HG03064 (cell line): ENCODE data around the gene ERCC8.
"Not testable (repeated sequence)": the region's sequence is repeated elsewhere in the genome, so short reads cannot be mapped to it uniquely, and the experiment has no call there.

Source experiments
- ATAC-seq: cut with Tn5 transposase; IDR thresholded peaks from one replicate; pipeline ENCODE4 v1.9.1; 2021; ENCODE audit warnings: low read depth; ENCODE audit not compliant: unreplicated experiment

The ERCC8 gene, protein sequence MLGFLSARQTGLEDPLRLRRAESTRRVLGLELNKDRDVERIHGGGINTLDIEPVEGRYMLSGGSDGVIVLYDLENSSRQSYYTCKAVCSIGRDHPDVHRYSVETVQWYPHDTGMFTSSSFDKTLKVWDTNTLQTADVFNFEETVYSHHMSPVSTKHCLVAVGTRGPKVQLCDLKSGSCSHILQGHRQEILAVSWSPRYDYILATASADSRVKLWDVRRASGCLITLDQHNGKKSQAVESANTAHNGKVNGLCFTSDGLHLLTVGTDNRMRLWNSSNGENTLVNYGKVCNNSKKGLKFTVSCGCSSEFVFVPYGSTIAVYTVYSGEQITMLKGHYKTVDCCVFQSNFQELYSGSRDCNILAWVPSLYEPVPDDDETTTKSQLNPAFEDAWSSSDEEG

DNA sequence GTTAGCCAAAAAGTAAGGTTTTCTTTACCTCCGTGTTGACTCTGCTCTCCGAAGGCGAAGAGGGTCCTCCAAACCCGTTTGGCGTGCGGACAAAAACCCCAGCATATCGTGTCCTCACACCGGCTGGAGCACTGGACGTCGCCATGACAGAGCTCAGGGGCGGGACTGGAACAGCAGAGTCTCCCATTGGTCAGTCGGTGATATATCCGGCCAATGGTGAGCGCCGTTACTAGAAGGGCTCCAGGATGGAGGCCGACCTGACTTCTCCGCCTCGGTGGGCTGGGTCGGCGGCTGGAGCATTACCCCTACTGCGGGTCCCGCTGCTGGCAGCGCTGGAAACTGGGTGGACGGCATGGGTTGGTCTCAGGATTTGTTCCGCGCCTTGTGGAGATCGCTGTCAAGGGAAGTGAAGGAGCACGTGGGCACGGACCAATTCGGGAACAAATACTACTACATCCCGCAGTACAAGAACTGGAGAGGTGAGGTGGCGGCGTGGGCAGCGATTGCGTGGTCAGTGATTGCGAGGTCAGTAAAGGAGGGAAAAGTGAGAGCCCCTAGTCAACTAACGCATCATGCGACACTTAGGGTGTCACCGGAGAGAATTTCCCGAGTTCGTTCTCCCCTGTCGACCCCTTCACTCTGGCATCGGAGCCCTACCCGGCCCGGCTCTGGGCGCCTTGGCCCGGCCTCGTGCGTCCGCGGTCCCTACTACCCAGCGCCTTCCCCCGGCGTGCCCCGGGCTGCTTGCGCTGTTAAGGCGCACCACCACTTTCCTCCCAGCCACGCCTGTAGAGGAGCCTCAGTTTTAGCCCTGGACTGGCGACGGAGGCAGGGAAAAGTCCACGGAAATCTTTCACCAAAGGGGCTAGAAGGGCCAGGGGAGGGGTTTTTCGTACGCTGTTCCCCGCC, at the start of gene ERCC8, which contains the start of gene NDUFAF2:
ERCC8 (minus strand) TSS at position 167 of the 909 bp plus-strand sequence; CDS start at position 105, 62 bp downstream.
NDUFAF2 (plus strand) TSS at position 302 of the 909 bp plus-strand sequence; CDS start at position 353, 51 bp downstream.
- ATAC-seq = peak; percentile 99

- ATAC-seq = no peak
These were observed 49.2 kb upstream of the ERCC8 start for GRCh38 chr5:60993875-60994571.

DNA sequence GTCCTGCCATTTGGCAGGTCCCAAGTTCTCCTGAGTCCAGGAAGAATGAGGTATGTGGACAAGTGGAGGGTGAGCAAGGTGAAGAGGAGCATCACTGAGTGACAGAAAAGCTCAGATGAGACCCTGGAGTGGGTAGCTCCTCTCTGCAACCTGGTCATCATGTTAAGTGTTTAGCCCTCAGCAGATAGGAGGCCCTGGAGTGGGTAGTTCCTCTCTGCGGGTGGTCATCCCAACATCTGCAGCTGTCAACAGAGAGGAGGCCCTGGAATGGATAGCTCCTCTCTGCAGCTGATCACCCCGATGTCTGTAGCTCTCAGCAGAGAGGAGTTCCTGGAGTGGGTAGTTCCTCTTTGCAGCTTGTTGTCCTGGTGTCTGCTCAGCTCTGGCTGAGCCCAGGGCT, 48.6 kb upstream of the ERCC8 start:
- ATAC-seq = no peak

DNA sequence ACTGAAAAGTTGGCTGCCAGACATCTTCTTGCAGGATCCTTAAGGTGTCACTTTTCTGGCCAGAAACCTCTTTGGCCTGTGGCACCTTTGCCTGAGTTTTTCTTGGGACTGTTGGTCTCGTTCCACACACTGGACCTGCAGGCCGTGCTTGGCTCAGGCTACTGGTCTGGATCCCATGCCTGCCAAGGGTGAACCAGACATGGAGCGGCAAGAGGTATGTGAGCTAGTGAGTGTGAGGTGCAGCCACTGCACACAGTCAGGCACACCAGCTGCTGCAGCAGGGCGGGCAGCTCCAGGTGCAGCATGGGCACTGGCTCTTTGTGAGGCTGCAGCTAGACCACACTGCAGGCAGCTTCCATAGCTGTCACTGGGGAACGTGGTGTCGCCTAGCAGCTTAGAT, 48.0 kb upstream of the ERCC8 start:
- ATAC-seq = no peak

GRCh38 chr5:60989790-60990189, 44.9 kb upstream of the ERCC8 start:
- ATAC-seq = no peak

DNA sequence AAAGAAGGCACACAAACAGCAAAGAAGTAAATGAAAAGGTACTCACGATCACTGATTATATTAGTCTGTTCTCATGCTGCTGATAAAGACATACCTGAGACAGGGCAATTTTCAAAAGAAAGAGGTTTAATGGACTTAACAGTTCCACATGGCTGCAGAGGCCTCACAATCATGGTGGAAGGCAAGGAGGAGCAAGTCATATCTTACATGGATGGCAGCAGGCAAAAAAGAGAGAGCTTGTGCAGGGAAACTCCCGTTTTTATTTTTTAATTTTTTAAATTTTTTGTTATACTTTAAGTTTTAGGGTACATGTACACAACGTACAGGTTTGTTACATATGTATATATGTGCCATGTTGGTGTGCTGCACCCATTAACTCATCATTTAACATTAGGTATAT, 37.3 kb upstream of the ERCC8 start:
- ATAC-seq = not testable (repeated sequence)

GRCh38 chr5:60980511-60980910, 35.6 kb upstream of the ERCC8 start:
- ATAC-seq = no peak

DNA sequence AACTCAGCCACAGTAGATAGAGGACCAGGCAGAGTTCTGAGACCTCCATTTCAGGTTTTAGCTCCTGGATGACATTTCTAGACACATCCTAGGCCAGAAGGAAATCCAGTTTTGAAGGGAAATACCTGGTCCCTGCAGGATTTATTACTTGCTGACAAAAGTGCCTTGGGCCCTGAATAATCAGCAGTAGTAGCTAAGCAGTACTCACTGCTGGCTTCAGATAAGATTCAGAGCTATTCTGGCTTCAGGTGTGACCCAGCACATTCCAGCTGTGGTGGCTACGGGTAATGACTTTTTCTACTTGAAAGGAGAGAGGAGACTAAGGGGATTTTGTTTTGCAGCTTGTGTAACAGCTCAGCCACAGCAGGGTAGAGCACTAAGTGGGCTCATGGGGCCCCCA, 34.1 kb upstream of the ERCC8 start:
- ATAC-seq = no peak

GRCh38 chr5:60977956-60978737, 33.3 kb upstream of the ERCC8 start:
- ATAC-seq = no peak

GRCh38 chr5:60972231-60972630, 27.4 kb upstream of the ERCC8 start:
- ATAC-seq = no peak

DNA sequence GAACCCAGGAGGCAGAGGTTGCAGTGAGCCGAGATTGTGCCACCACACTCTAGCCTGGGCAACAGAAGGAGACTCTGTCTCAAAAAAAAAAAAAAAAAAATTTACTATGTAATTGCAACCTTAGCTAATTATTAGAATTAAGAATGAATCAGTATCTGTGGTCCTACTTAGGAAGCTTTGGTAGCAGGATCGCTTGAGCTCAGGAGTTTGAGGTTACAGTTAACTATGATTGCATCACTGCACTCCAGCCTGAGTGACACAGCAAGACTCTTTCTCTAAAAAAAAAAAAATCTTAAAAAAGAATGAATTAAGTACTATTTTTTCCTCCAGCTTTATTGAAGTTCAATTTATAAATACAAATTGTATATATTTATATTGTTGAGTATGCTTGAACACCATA, 16.8 kb upstream of the ERCC8 start:
- no peak for ATAC-seq

DNA sequence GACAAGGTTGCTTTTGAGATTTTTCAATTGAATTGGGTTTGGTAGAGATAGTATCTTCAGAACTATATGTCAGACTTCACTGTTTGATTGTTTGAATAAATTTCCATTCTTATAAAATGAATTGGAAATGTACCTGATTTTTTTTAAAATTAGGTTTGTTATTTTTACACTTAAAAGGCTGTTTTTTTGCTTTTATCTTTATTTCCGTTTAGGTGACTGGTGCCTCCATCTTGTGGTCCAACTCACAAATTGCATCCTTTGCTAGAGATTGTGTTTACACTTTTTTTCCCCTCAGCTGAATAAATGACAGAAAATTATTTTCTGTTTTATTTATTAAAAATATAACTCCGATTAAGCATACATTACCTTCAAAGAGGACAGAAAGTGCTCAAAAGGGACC, 15.7 kb upstream of the ERCC8 start:
- no peak for ATAC-seq

- ATAC-seq = no peak
These were observed 14.3 kb upstream of the ERCC8 start for GRCh38 chr5:60959156-60959555.

GRCh38 chr5:60958712-60959111, 13.8 kb upstream of the ERCC8 start:
- ATAC-seq = no peak

DNA sequence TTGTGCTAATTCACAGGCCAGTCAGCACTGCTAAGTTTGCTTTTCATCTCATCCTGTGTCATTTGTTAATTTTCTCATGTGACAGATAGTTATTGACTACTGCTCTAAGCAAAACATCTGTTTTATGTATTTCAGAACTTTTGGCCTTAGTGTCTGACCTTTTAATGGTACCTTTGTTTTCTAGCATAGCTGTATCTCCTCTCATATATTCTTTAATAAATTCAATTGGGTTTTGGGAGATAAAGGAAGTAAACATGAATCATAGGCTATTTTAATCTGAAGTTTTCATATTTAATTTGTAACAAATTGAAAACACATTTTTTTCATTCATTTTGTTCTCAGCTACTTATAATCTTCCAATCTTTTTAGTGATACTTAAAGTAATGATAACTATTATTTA, 13.2 kb upstream of the ERCC8 start:
- ATAC-seq = no peak

DNA sequence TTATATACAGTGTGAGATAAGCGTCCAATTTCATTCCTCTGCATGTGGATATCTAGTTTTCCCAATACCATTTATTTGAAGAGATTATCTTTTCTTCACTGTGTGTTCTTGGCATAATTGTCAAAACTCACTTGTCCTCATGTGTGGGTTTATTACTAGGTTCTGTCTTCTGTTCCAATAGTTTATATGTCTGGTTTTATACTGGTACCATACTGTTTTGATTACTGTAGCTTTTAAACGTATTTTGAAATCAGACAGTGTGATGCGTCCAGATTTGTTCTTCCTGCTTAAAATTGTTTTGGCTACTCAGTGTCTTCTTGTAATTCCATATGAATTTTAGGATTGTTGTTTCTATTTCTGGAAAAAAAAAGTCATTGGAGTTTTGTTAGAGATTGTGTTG, 10.4 kb upstream of the ERCC8 start:
- no peak for ATAC-seq

DNA sequence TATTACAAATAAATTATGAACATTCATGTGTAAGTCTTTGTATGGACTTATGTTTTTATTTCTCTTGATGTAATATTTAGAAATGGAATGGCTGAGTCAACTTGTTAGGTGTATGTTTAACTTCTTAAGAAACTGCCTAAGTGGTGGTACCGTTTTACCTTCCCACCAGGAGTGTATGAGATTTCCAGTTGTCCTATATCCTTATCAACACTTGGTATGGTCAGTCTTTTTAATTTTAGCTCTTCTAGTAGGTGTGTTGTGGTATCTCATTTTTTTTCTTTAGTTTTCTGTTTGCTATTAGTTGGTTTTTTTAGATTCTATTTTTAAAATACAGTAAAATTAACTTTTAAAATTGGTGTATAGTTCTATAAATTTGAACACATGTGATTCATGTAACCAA, 3.9 kb upstream of the ERCC8 start:
- ATAC-seq = no peak

DNA sequence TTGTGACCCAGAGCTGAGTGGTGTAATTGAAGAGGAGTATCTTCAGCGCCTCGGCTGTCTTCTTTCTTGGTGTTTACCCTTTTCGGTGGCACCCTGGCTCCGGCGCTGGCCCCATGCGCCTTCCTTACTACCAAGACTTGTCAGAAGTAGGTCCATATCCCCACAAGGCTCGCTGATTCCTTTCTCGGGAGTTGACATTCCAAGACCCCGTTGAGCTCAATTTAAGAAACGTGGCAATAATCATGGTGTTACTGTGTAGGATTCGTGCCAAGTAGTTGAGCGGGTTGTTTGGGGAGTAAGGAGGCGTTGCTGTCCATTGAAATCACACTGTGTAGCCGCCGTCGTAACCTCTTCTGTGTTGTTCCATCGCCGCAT, 930 bp upstream of the ERCC8 start:
- ATAC-seq = peak; percentile 20

GRCh38 chr5:60943624-60944023, 1.2 kb downstream of the ERCC8 start:
- ATAC-seq = no peak

DNA sequence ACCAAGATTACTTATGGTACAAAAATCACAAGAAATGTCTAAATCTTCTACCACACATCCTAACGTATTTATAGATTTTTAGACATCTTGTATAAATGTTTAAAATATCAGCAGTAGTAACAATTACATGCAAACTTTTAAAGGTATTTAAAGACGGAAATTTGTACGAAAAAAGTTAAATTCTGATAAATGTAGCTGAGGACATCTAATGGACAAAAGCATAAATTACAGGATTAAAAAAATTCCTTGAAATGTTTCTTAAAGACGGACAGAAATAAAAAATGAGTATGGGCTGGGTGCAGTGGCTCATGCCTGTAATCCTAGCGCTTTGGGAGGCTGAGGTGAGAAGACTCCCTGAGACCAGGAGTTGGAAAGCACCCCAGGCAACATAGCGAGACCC, 15.8 kb downstream of the ERCC8 start:
- no peak for ATAC-seq
